Adrenal gland (tissue), 12 donors: ENCODE results near the gene RNF166. TPM values are rescaled to one million over a fixed set of nuclear protein-coding genes. Genes with fewer than 3 reads are reported as not detected.

ENCODE experiments used
- DNase-seq, 7 donors: peaks; one replicate each; pipeline ENCODE4 v3.0.0-alpha.2; 2019 to 2020
- H3K27ac ChIP-seq, 5 donors: fragments of 200-600 bp; sonication (generic) in 4 of 5; 1 replicate in 3 of 5; 2 replicates in 2 of 5; pipeline versions ENCODE4 v1.5.1 to v1.8.0; 2016 to 2020; ENCODE audit warnings: mild to moderate bottlenecking in 1 of 5
- H3K27me3 ChIP-seq: fragments of 200-600 bp; 2 replicates; pipeline ENCODE4 v1.8.0; 2021
- H3K36me3 ChIP-seq, 2 donors: fragments of 200-600 bp; replicated peaks in 1 of 2; 1 replicate in 1 of 2; 2 replicates in 1 of 2; pipeline versions ENCODE4 v1.5.1 to v1.8.0; 2018 to 2022
- H3K4me1 ChIP-seq, 2 donors: fragments of 200-600 bp; replicated peaks in 1 of 2; 1 replicate in 1 of 2; 2 replicates in 1 of 2; pipeline versions ENCODE4 v1.5.1 to v1.8.0; 2018 to 2021
- H3K4me3 ChIP-seq, 4 donors: fragments of 200-600 bp; sonication (generic) in 3 of 4; one replicate each; pipeline ENCODE4 v1.5.1; 2016 to 2018
- H3K9me3 ChIP-seq, 3 donors: fragments of 200-600 bp; sonication (generic) in 1 of 3; replicated peaks in 1 of 3; 1 replicate in 2 of 3; 2 replicates in 1 of 3; pipeline versions ENCODE4 v1.5.1 to v1.8.0; 2016 to 2021
- POLR2A ChIP-seq, 2 donors: fragments of 450-650 bp; IDR thresholded peaks; one replicate each; pipeline ENCODE4 v1.6.1; 2017; ENCODE audit warnings: antibody characterized with exemption in 2 of 2, mild to moderate bottlenecking in 2 of 2, moderate library complexity in 1 of 2
- WGBS, 4 donors: extraction: QIAGEN DNeasy Blood & Tissue Kit in 2 of 4; methylation state at CpG; one replicate each; pipeline versions ENCODE4 v1.1.5 to v1.1.7; 2013 to 2017; 5-methylcytosine and 5-hydroxymethylcytosine counted together
- intact Hi-C, 2 donors: fragments of 100-400 bp; cut with DNase I; formaldehyde crosslinking; loops; one replicate each; pipeline versions ENCODE4 v1.14.1 to v1.15.0; 2022 to 2023
- polyA plus RNA-seq, 3 donors: library from polyadenylated mRNA; stranded (reverse); fragments of 200-250 nt in 2 of 3; fragments of 350-450 nt in 1 of 3; fragmentation: Illumina TruSeq in 1 of 3; extraction: RNeasy Lipid Tissue Mini Kit (QIAGEN cat#74804) in 1 of 3; gene quantifications; one replicate each; pipeline ENCODE4 v1.2.3, GENCODE V29; 2013 to 2014
- total RNA-seq, 9 donors: library from RNA; depleted of rRNA in 4 of 9; stranded (reverse); fragments of >200 nt in 4 of 9; fragments of 120-200 nt in 1 of 9; fragmentation: NEBNext Ultra II Directional in 1 of 9; extraction: Animal tissue kit (Norgen Biotek cat#: 25700) in 1 of 9; gene quantifications; one replicate each; pipeline versions ENCODE4 v1.1.0 to v1.2.4, GENCODE V29; 2013 to 2023
- TF ChIP-seq, protein P1 (sequence below), 6 experiments: fragments of 450-650 bp in 4 of 6; fragments of 200-600 bp in 2 of 6; sonication (generic) in 1 of 6; IDR thresholded peaks; 1 replicate in 5 of 6; 2 replicates in 1 of 6; pipeline versions ENCODE4 v1.5.1 to v1.8.0; 2016 to 2021; ENCODE audit warnings: antibody characterized with exemption in 6 of 6, mild to moderate bottlenecking in 2 of 6, moderate library complexity in 1 of 6
- donor health status: healthy with polysubstance abuse.
- donor health status: Bipolar disorder and iron deficiency.
- donor health status: DM: yes; HTN: yes; CAD: no.
- donor health status: DM: no; HTN: no; CAD: no.
- donor health status: DM: no; HTN: no; CAD: no.
- donor health status: DM: yes; HTN: yes; CAD: no.

Gene RNF166
- total and polyA plus RNA-seq, 12 donors, result 3.0 to 86.3 (median 28.5) TPM

DNA sequence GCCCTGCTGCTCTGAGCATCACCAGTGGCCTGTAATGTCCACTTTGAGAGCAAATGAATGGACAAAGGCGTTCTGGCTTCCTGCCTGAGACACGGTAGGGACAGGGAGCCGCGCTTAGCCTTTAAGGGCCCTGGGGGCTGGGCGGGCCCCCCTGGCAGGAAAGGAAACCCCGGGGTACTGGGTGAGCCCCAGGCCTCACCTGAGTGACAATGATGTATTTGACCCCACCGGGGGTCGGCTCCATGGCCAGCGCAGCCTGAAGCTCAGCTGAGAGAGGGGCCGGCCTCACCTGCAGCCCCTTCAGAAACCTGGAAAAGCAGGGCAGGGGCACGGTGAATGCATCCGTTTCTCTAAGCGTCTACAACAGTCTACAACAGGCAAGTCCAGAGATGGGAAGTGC, 53.1 kb downstream of the RNF166 start:
- WGBS, 4 donors, result 85 to 92% (median 88%) methylated on average over 7 to 13 of the region's 13 CpGs

DNA sequence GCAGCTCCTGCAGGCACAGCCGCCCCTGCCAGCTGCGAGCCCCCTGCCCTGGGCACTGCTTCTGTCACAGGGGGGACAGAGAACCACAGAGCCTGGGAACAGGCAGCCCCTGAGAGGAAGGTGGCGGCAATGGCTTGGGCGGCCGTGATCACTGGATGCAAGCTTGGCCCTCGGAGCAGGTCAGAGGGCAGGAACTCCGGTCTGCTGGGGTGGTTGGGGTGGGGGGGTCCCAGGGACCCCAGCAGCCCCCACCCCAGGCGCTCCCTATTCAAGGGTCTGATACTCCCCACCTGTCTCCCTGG, 53.5 kb downstream of the RNF166 start:
- no peak overlapping the region for H3K27ac ChIP-seq
- H3K36me3 ChIP-seq, result peaks cover 0 to 13% of the 10 kb centered on the region in 2 donors
- no peaks in the 10 kb centered on the region for H3K27me3 ChIP-seq
- H3K4me1 ChIP-seq, result peaks cover 0 to 12% of the 10 kb centered on the region in 2 donors
- DNase-seq, result no peak
- H3K9me3 ChIP-seq, result no peaks in the 10 kb centered on the region
- H3K4me3 ChIP-seq, result no peak overlapping the region
- WGBS, 4 donors, result 85 to 94% (median 92%) methylated on average over 2 to 8 of the region's 8 CpGs
- TF ChIP-seq, protein P1, sequence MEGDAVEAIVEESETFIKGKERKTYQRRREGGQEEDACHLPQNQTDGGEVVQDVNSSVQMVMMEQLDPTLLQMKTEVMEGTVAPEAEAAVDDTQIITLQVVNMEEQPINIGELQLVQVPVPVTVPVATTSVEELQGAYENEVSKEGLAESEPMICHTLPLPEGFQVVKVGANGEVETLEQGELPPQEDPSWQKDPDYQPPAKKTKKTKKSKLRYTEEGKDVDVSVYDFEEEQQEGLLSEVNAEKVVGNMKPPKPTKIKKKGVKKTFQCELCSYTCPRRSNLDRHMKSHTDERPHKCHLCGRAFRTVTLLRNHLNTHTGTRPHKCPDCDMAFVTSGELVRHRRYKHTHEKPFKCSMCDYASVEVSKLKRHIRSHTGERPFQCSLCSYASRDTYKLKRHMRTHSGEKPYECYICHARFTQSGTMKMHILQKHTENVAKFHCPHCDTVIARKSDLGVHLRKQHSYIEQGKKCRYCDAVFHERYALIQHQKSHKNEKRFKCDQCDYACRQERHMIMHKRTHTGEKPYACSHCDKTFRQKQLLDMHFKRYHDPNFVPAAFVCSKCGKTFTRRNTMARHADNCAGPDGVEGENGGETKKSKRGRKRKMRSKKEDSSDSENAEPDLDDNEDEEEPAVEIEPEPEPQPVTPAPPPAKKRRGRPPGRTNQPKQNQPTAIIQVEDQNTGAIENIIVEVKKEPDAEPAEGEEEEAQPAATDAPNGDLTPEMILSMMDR (IDR thresholded peaks at IDR 0.05), result no peak
- intact Hi-C loops, result no loop called here

More for the DNA sequence above, 53.1 kb downstream of the RNF166 start:
- TF ChIP-seq, protein P1 (IDR thresholded peaks at IDR 0.05), result no peak
- no peak for TF ChIP-seq POLR2A (IDR thresholded peaks at IDR 0.05)
- no peaks in the 10 kb centered on the region for H3K27me3 ChIP-seq
- no peaks in the 10 kb centered on the region for H3K9me3 ChIP-seq
- H3K4me1 ChIP-seq, result peaks cover 0 to 12% of the 10 kb centered on the region in 2 donors
- H3K4me3 ChIP-seq, result no peak overlapping the region
- H3K36me3 ChIP-seq, result peaks cover 0 to 13% of the 10 kb centered on the region in 2 donors
- DNase-seq, result no peak
- H3K27ac ChIP-seq, result no peak overlapping the region
- intact Hi-C loops, result no loop called here

DNA sequence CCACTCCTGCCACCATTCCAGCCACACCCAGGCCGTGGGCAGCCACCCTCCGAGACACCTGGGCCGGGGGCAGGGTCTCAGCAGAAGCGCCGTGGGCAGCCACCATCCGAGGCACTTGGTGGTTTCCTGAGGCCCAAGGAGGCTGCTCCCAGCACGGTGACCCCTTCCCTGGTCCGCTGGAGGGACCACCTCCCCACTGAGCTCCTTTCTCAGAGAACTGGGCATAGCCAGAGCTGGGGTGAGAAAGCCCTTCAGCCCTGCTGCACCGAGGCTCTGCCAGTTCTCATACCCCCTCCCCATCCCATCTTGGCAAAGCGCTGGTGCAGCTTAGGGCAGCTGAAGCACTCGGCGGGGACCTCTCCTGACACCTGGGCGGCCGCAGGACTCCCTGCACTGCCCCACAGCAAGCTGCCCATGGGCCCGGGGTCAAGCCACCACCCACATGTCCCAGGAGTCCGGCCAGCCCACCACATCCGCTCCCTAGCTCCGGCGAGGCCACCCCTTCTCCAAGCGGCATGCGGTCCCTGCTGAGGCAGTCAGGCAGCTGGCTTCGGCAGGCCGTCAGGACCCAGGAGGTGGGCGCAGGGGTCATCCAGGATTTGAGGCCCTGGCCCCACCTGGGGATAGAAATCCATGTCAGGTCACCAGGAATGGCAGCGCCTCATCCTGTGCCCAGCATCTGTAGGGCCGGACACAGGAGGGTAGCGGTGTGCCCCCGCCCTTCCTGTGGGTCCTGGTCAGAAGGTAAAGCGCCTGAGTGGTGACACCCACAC, 54.0 kb downstream of the RNF166 start:
- intact Hi-C loops, result no loop called here
- WGBS, 4 donors, result 89 to 98% (median 91%) methylated on average over 8 to 29 of the region's 29 CpGs
- H3K36me3 ChIP-seq, result peaks cover 0 to 13% of the 10 kb centered on the region in 2 donors

DNA sequence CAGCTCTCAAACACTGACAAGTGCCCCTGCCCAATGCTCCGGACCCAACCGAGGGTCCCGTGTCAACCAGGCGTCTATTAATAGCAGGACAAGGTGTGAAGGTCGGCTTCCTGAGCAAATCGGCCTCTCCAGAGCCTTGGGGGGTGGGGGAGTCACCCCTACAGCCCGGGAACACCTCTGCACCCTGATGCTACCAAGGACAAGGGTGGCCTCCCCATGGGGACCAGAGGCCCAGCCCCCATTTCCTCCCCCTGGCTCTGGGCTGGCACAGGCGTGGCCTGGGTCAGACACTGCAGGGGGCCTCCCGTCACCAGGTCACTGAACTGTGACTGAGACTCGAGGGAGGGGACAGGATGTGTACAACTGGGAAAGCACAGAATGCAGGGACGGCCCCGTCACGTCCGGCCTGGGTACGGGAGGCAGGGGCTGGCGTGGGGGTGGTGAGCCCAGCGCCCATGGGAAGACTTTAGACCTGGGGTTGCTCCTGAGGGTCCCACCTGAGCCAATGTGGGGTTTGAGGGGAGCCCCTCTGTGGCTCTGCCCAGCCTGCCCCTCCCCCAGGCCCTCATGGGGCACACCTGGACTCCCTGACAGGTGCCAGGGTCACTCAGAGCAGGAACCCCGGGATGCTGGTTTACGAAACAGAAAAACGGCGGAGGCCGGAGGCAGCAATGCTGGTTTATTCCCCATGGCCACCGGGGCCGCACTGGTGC, 54.8 kb downstream of the RNF166 start:
- Histone ChIP-seq H3K4me1 (peaks cover 0 to 12% of the 10 kb centered on the region in 2 donors), H3K36me3 (peaks cover 0 to 13% of the 10 kb centered on the region in 2 donors), H3K27me3 (no peaks in the 10 kb centered on the region), H3K4me3 (peak overlapping the region in 2 of 4 donors; percentile 30 to 69), H3K9me3 (no peaks in the 10 kb centered on the region), H3K27ac (peak overlapping the region in 3 of 5 donors; percentile 52 to 90 (median 74))
- no peak for TF ChIP-seq POLR2A (IDR thresholded peaks at IDR 0.05)
- TF ChIP-seq, protein P1 (IDR thresholded peaks at IDR 0.05), result no peak
- DNase-seq, result peak; percentile 43 to 81 (median 56)
- intact Hi-C loops, result no loop called here
- 41 to 86% (median 45%) methylated on average over 8 to 24 of the region's 24 CpGs for WGBS, 4 donors

More for the DNA sequence above, 54.0 kb downstream of the RNF166 start:
- H3K4me3 ChIP-seq, result no peak overlapping the region
- H3K9me3 ChIP-seq, result no peaks in the 10 kb centered on the region
- H3K4me1 ChIP-seq, result peaks cover 0 to 12% of the 10 kb centered on the region in 2 donors
- H3K27ac ChIP-seq, result peak overlapping the region in 2 of 5 donors; percentile 74 to 90
- H3K27me3 ChIP-seq, result no peaks in the 10 kb centered on the region
- DNase-seq, result no peak
- TF ChIP-seq POLR2A (IDR thresholded peaks at IDR 0.05), result no peak
- TF ChIP-seq, protein P1 (IDR thresholded peaks at IDR 0.05), result no peak
